BLaER1 (cell line): ENCODE results near the gene IFRD2.
A peak's percentile ranks its signal among the peaks of the same experiment; 100 is the strongest.

Experiments used
- H3K27ac ChIP-seq: shearing (Covaris generic); formaldehyde crosslinking; 2 replicates; pipeline ENCODE4 v1.8.1; 2022
- H3K27me3 ChIP-seq: shearing (Covaris generic); formaldehyde crosslinking; 2 replicates; pipeline ENCODE4 v1.8.1; 2022
- H3K36me3 ChIP-seq: shearing (Covaris generic); formaldehyde crosslinking; 2 replicates; pipeline ENCODE4 v1.8.1; 2022
- H3K4me1 ChIP-seq: shearing (Covaris generic); formaldehyde crosslinking; 2 replicates; pipeline ENCODE4 v1.8.1; 2022
- H3K4me2 ChIP-seq: shearing (Covaris generic); formaldehyde crosslinking; 2 replicates; pipeline ENCODE4 v1.8.1; 2022
- H3K4me3 ChIP-seq: shearing (Covaris generic); formaldehyde crosslinking; 2 replicates; pipeline ENCODE4 v1.8.1; 2022
- H3K9ac ChIP-seq: shearing (Covaris generic); formaldehyde crosslinking; 2 replicates; pipeline ENCODE4 v1.8.1; 2022
- H3K9me3 ChIP-seq: shearing (Covaris generic); formaldehyde crosslinking; 2 replicates; pipeline ENCODE4 v1.8.1; 2022
- H4K20me1 ChIP-seq: shearing (Covaris generic); formaldehyde crosslinking; 2 replicates; pipeline ENCODE4 v1.8.1; 2022
- Cebpa-rat ChIP-seq: shearing (Covaris generic); IDR thresholded peaks from 2 replicates; pipeline ENCODE4 v1.8.1; 2022

IFRD2 gene

GRCh38 chr3:50269460-50269859, 22.8 kb downstream of the IFRD2 start:
- peaks cover 64% of the 10 kb centered on the region for H3K4me1 ChIP-seq
- peaks cover 53% of the 10 kb centered on the region for H3K27me3 ChIP-seq
- H3K27ac ChIP-seq, result no peak overlapping the region
- TF ChIP-seq Cebpa-rat, result no peak
- peaks cover 11% of the 10 kb centered on the region for H4K20me1 ChIP-seq
- no peak overlapping the region for H3K4me3 ChIP-seq
- no peaks in the 10 kb centered on the region for H3K36me3 ChIP-seq
- no peaks in the 10 kb centered on the region for H3K9me3 ChIP-seq
- peak overlapping the region; percentile 32; the same call in 1 of the 2 replicates for H3K9ac ChIP-seq
- peak overlapping the region; percentile 50 for H3K4me2 ChIP-seq

GRCh38 chr3:50268703-50269451, 23.4 kb downstream of the IFRD2 start, which contains the start of gene SEMA3B:
Gene SEMA3B (plus strand): TSS chr3:50269147. CDS start chr3:50269241, 94 bp downstream.
- Histone ChIP-seq H3K9me3 (no peaks in the 10 kb centered on the region), H3K27ac (no peak within 1 kb of the TSS), H3K36me3 (no peaks in the 10 kb centered on the region), H3K27me3 (peaks cover 47% of the 10 kb centered on the region), H4K20me1 (peaks cover 8% of the 10 kb centered on the region), H3K9ac (peak within 1 kb of the TSS; percentile 32; the same call in 1 of the 2 replicates), H3K4me3 (no peak within 1 kb of the TSS), H3K4me2 (peak within 1 kb of the TSS; percentile 54), H3K4me1 (peaks cover 70% of the 10 kb centered on the region)
- TF ChIP-seq Cebpa-rat, result no peak

GRCh38 chr3:50268276-50268675, 24.0 kb downstream of the IFRD2 start:
- H4K20me1 ChIP-seq, result peaks cover 2% of the 10 kb centered on the region
- H3K4me2 ChIP-seq, result peak overlapping the region; percentile 54
- peaks cover 69% of the 10 kb centered on the region for H3K4me1 ChIP-seq
- H3K27me3 ChIP-seq, result peaks cover 41% of the 10 kb centered on the region
- H3K27ac ChIP-seq, result no peak overlapping the region
- H3K9ac ChIP-seq, result no peak overlapping the region
- no peak overlapping the region for H3K4me3 ChIP-seq
- no peaks in the 10 kb centered on the region for H3K9me3 ChIP-seq
- H3K36me3 ChIP-seq, result no peaks in the 10 kb centered on the region
- TF ChIP-seq Cebpa-rat, result no peak

GRCh38 chr3:50267280-50267913, 24.8 kb downstream of the IFRD2 start:
- TF ChIP-seq Cebpa-rat, result no peak
- H3K4me1 ChIP-seq, result peaks cover 69% of the 10 kb centered on the region
- H3K4me2 ChIP-seq, result peak overlapping the region; percentile 54
- 0 out of 2 replicates have a peak, but pooled peaks cover 5% of the 10 kb centered on the region for H3K36me3 ChIP-seq
- no peak overlapping the region for H3K9ac ChIP-seq
- H3K9me3 ChIP-seq, result no peaks in the 10 kb centered on the region
- no peaks in the 10 kb centered on the region for H4K20me1 ChIP-seq
- no peak overlapping the region for H3K4me3 ChIP-seq
- no peak overlapping the region for H3K27ac ChIP-seq
- H3K27me3 ChIP-seq, result peaks cover 37% of the 10 kb centered on the region

GRCh38 chr3:50266836-50267235, 25.4 kb downstream of the IFRD2 start:
- Histone ChIP-seq H3K4me2 (peak overlapping the region; percentile 54), H4K20me1 (no peaks in the 10 kb centered on the region), H3K27ac (no peak overlapping the region), H3K4me3 (no peak overlapping the region), H3K27me3 (peaks cover 37% of the 10 kb centered on the region), H3K9me3 (no peaks in the 10 kb centered on the region), H3K9ac (no peak overlapping the region), H3K4me1 (peaks cover 74% of the 10 kb centered on the region), H3K36me3 (0 out of 2 replicates have a peak, but pooled peaks cover 5% of the 10 kb centered on the region)
- TF ChIP-seq Cebpa-rat, result no peak

- Histone ChIP-seq H3K27ac (no peak overlapping the region), H3K4me1 (peaks cover 76% of the 10 kb centered on the region), H3K9ac (no peak overlapping the region), H3K4me3 (no peak overlapping the region), H3K36me3 (0 out of 2 replicates have a peak, but pooled peaks cover 5% of the 10 kb centered on the region), H3K9me3 (no peaks in the 10 kb centered on the region), H3K27me3 (peaks cover 37% of the 10 kb centered on the region), H4K20me1 (no peaks in the 10 kb centered on the region), H3K4me2 (no peak overlapping the region)
- TF ChIP-seq Cebpa-rat, result no peak
These were observed 26.2 kb downstream of the IFRD2 start for GRCh38 chr3:50266017-50266416.

- Histone ChIP-seq H3K27ac (no peak overlapping the region), H3K4me2 (no peak overlapping the region), H4K20me1 (no peaks in the 10 kb centered on the region), H3K9me3 (no peaks in the 10 kb centered on the region), H3K36me3 (0 out of 2 replicates have a peak, but pooled peaks cover 5% of the 10 kb centered on the region), H3K4me1 (peaks cover 76% of the 10 kb centered on the region), H3K27me3 (peaks cover 37% of the 10 kb centered on the region), H3K9ac (no peak overlapping the region), H3K4me3 (no peak overlapping the region)
- TF ChIP-seq Cebpa-rat, result no peak
These were observed 26.7 kb downstream of the IFRD2 start for GRCh38 chr3:50265571-50265970.

- no peak overlapping the region for H3K27ac ChIP-seq
- H3K36me3 ChIP-seq, result 0 out of 2 replicates have a peak, but pooled peaks cover 5% of the 10 kb centered on the region
- H3K9ac ChIP-seq, result no peak overlapping the region
- H4K20me1 ChIP-seq, result no peaks in the 10 kb centered on the region
- H3K4me3 ChIP-seq, result no peak overlapping the region
- TF ChIP-seq Cebpa-rat, result no peak
- peaks cover 79% of the 10 kb centered on the region for H3K4me1 ChIP-seq
- H3K9me3 ChIP-seq, result no peaks in the 10 kb centered on the region
- no peak overlapping the region for H3K4me2 ChIP-seq
- peaks cover 37% of the 10 kb centered on the region for H3K27me3 ChIP-seq
These were observed 27.2 kb downstream of the IFRD2 start for GRCh38 chr3:50264964-50265485.

- Histone ChIP-seq H3K27ac (no peak overlapping the region), H3K4me1 (peaks cover 80% of the 10 kb centered on the region)
These were observed 27.8 kb downstream of the IFRD2 start for GRCh38 chr3:50264383-50264963.

More at GRCh38 chr3:50264383-50264963, 27.8 kb downstream of the IFRD2 start:
- H3K36me3 ChIP-seq, result peaks cover 7% of the 10 kb centered on the region; the same call in 1 of the 2 replicates
- no peaks in the 10 kb centered on the region for H3K9me3 ChIP-seq
- 0 out of 2 replicates have a peak, but pooled peaks cover 2% of the 10 kb centered on the region for H4K20me1 ChIP-seq
- no peak overlapping the region for H3K9ac ChIP-seq
- H3K4me2 ChIP-seq, result peak overlapping the region; percentile 14; the same call in 1 of the 2 replicates
- no peak overlapping the region for H3K4me3 ChIP-seq
- peaks cover 36% of the 10 kb centered on the region for H3K27me3 ChIP-seq
- TF ChIP-seq Cebpa-rat, result no peak
